Measurements from ENCODE around the gene CENPK.

DNA sequence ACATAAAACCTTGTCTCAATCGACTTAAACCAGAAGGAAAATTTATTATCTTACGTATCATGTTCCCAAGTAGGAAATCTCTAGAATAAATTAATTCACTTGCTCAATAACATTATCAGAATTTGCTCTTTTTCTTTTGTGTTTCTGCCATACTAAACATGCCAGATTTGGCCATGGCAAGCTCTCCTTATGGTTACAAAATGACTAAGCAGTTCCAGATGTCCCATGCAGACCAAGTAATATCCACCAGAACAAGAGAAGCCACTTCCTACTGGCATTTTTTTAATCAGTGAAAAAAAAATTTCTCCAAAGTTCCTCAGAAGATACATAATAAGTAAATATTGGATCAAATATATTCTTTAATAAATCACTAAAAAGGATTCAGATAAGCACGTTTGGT, 56.0 kb downstream of the CENPK start:
- TF ChIP-seq MAZ (CRISPR knock-in tag; conservative IDR thresholded peaks at IDR 0.05 in 1 of 2, IDR thresholded peaks at IDR 0.05 in 1 of 2) (no peak), FOXK1 (CRISPR knock-in tag; IDR thresholded peaks at IDR 0.05; ENCODE audit: borderline replicate concordance) (no peak), SP2 (IDR thresholded peaks at IDR 0.05; ENCODE audit: extremely low read depth, low read depth, low read length, poor library complexity, severe bottlenecking) (no peak), NFE2L1 (tag; IDR thresholded peaks at IDR 0.05; ENCODE audit: borderline replicate concordance, low read depth) (no peak), TCFL5 (CRISPR knock-in tag; conservative IDR thresholded peaks at IDR 0.05) (no peak), FOXA1 (IDR thresholded peaks at IDR 0.05; ENCODE audit: borderline replicate concordance) (no peak), JUND (IDR thresholded peaks at IDR 0.05; ENCODE audit: borderline replicate concordance, low read depth, low read length) (no peak), JUND (tag; IDR thresholded peaks at IDR 0.05; ENCODE audit: borderline replicate concordance, low read depth, low read length) (no peak), MYBL2 (IDR thresholded peaks at IDR 0.05; ENCODE audit: low read depth) (no peak), MYBL2 (CRISPR knock-in tag; IDR thresholded peaks at IDR 0.05; ENCODE audit: borderline replicate concordance) (no peak)
- TF ChIP-seq, protein P1, sequence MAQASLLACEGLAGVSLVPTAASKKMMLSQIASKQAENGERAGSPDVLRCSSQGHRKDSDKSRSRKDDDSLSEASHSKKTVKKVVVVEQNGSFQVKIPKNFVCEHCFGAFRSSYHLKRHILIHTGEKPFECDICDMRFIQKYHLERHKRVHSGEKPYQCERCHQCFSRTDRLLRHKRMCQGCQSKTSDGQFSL (CRISPR knock-in tag; IDR thresholded peaks at IDR 0.05): no peak
- TF ChIP-seq, protein P1 (tag; IDR thresholded peaks at IDR 0.05): no peak
- TF ChIP-seq, protein P2, sequence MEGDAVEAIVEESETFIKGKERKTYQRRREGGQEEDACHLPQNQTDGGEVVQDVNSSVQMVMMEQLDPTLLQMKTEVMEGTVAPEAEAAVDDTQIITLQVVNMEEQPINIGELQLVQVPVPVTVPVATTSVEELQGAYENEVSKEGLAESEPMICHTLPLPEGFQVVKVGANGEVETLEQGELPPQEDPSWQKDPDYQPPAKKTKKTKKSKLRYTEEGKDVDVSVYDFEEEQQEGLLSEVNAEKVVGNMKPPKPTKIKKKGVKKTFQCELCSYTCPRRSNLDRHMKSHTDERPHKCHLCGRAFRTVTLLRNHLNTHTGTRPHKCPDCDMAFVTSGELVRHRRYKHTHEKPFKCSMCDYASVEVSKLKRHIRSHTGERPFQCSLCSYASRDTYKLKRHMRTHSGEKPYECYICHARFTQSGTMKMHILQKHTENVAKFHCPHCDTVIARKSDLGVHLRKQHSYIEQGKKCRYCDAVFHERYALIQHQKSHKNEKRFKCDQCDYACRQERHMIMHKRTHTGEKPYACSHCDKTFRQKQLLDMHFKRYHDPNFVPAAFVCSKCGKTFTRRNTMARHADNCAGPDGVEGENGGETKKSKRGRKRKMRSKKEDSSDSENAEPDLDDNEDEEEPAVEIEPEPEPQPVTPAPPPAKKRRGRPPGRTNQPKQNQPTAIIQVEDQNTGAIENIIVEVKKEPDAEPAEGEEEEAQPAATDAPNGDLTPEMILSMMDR (IDR thresholded peaks at IDR 0.05 in 2 of 3, conservative IDR thresholded peaks at IDR 0.05 in 1 of 3; ENCODE audit: insufficient read depth in 2 of 3, low read depth in 1 of 3, low read length in 3 of 3): no peak
- TF ChIP-seq, protein P3, sequence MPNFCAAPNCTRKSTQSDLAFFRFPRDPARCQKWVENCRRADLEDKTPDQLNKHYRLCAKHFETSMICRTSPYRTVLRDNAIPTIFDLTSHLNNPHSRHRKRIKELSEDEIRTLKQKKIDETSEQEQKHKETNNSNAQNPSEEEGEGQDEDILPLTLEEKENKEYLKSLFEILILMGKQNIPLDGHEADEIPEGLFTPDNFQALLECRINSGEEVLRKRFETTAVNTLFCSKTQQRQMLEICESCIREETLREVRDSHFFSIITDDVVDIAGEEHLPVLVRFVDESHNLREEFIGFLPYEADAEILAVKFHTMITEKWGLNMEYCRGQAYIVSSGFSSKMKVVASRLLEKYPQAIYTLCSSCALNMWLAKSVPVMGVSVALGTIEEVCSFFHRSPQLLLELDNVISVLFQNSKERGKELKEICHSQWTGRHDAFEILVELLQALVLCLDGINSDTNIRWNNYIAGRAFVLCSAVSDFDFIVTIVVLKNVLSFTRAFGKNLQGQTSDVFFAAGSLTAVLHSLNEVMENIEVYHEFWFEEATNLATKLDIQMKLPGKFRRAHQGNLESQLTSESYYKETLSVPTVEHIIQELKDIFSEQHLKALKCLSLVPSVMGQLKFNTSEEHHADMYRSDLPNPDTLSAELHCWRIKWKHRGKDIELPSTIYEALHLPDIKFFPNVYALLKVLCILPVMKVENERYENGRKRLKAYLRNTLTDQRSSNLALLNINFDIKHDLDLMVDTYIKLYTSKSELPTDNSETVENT (CRISPR knock-in tag; IDR thresholded peaks at IDR 0.05): no peak
- TF ChIP-seq, protein P4, sequence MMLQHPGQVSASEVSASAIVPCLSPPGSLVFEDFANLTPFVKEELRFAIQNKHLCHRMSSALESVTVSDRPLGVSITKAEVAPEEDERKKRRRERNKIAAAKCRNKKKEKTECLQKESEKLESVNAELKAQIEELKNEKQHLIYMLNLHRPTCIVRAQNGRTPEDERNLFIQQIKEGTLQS (IDR thresholded peaks at IDR 0.05): no peak
- TF ChIP-seq, protein P4 (CRISPR knock-in tag; conservative IDR thresholded peaks at IDR 0.05): no peak

Measured in K562 (cell line).